SK-N-SH treated with all-trans-retinoic acid at 6 μM for 48 hours (cell line): ENCODE results near the gene PCDH9.

Experiments
- CSDC2 ChIP-seq: fragments of 250-450 bp; sonication (Bioruptor Pico); IDR thresholded peaks from 2 replicates; pipeline ENCODE4 v1.5.0; 2020; ENCODE audit warnings: mild to moderate bottlenecking, moderate library complexity
- CSRNP3 ChIP-seq: fragments of 250-450 bp; sonication (Bioruptor Pico); IDR thresholded peaks from 2 replicates; pipeline ENCODE4 v1.5.1; 2021; ENCODE audit warnings: mild to moderate bottlenecking, moderate library complexity
- ESRRG ChIP-seq: fragments of 250-450 bp; sonication (Bioruptor Pico); IDR thresholded peaks from 2 replicates; pipeline ENCODE4 v1.6.1; 2021; ENCODE audit warnings: mild to moderate bottlenecking
- GLIS3 ChIP-seq: fragments of 250-450 bp; sonication (Bioruptor Pico); IDR thresholded peaks from 2 replicates; pipeline ENCODE4 v1.5.0; 2020; ENCODE audit warnings: mild to moderate bottlenecking, moderate library complexity
- OSR1 ChIP-seq: fragments of 250-450 bp; sonication (Bioruptor Pico); IDR thresholded peaks from 2 replicates; pipeline ENCODE4 v1.8.0; 2022; ENCODE audit warnings: moderate library complexity, mild to moderate bottlenecking, inconsistent platforms
- PATZ1 ChIP-seq: fragments of 250-450 bp; sonication (Bioruptor Pico); IDR thresholded peaks from 2 replicates; pipeline ENCODE4 v1.8.0; 2020; ENCODE audit warnings: mild to moderate bottlenecking, moderate library complexity, borderline replicate concordance
- POU6F1 ChIP-seq: fragments of 250-450 bp; sonication (Bioruptor Pico); IDR thresholded peaks from 2 replicates; pipeline ENCODE4 v1.8.0; 2021; ENCODE audit warnings: low read depth, mild to moderate bottlenecking, moderate library complexity, borderline replicate concordance
- RARB ChIP-seq: fragments of 250-450 bp; sonication (Bioruptor Pico); IDR thresholded peaks from 2 replicates; pipeline ENCODE4 v1.8.0; 2021; ENCODE audit warnings: mild to moderate bottlenecking, moderate library complexity
- SNAI2 ChIP-seq: fragments of 250-450 bp; sonication (Bioruptor Pico); IDR thresholded peaks from 2 replicates; pipeline ENCODE4 v1.5.0; 2020; ENCODE audit warnings: mild to moderate bottlenecking, moderate library complexity
- TCF4 ChIP-seq: fragments of 250-450 bp; sonication (Bioruptor Pico); IDR thresholded peaks from 2 replicates; pipeline ENCODE4 v1.8.0; 2021; ENCODE audit warnings: mild to moderate bottlenecking, moderate library complexity, borderline replicate concordance
- ZFP3 ChIP-seq: fragments of 250-450 bp; sonication (Bioruptor Pico); IDR thresholded peaks from 2 replicates; pipeline ENCODE4 v1.5.0; 2020; ENCODE audit warnings: mild to moderate bottlenecking, moderate library complexity
- ZFP30 ChIP-seq: fragments of 450-650 bp; formaldehyde crosslinking; IDR thresholded peaks from 2 replicates; pipeline ENCODE4 v1.5.0; 2022; ENCODE audit warnings: mild to moderate bottlenecking, moderate library complexity
- ZNF565 ChIP-seq: fragments of 450-650 bp; formaldehyde crosslinking; conservative IDR thresholded peaks from 2 replicates; pipeline ENCODE4 v1.5.0; 2020; ENCODE audit warnings: low read depth, mild to moderate bottlenecking, moderate library complexity
- ZNF70 ChIP-seq: fragments of 450-650 bp; formaldehyde crosslinking; IDR thresholded peaks from 2 replicates; pipeline ENCODE4 v1.5.0; 2020; ENCODE audit warnings: mild to moderate bottlenecking, moderate library complexity

GRCh38 chr13:66557357-66557756, 672.8 kb downstream of the PCDH9 start:
- TF ChIP-seq PATZ1 (no peak), RARB (CRISPR knock-in tag) (no peak), SNAI2 (CRISPR knock-in tag) (no peak), CSRNP3 (CRISPR knock-in tag) (no peak), ZNF70 (CRISPR knock-in tag) (no peak), OSR1 (no peak), ZFP30 (no peak), ZNF565 (CRISPR knock-in tag) (no peak), GLIS3 (no peak), POU6F1 (CRISPR knock-in tag) (no peak), ESRRG (CRISPR knock-in tag) (no peak), CSDC2 (CRISPR knock-in tag) (no peak), TCF4 (CRISPR knock-in tag) (no peak), ZFP3 (CRISPR knock-in tag) (no peak)
